PC-9 (cell line): Measurements from ENCODE around the gene PDE6C.

Source experiments
- CTCF ChIP-seq: fragments of 200-600 bp; sonication (generic); conservative IDR thresholded peaks from 2 replicates; pipeline ENCODE4 v1.6.1; 2017; ENCODE audit warnings: mixed run types, antibody characterized with exemption, mild to moderate bottlenecking, moderate library complexity
- EZH2 ChIP-seq: fragments of 200-600 bp; sonication (generic); IDR thresholded peaks from 2 replicates; pipeline ENCODE4 v1.8.0; 2017; ENCODE audit warnings: antibody characterized with exemption, low read depth

DNA sequence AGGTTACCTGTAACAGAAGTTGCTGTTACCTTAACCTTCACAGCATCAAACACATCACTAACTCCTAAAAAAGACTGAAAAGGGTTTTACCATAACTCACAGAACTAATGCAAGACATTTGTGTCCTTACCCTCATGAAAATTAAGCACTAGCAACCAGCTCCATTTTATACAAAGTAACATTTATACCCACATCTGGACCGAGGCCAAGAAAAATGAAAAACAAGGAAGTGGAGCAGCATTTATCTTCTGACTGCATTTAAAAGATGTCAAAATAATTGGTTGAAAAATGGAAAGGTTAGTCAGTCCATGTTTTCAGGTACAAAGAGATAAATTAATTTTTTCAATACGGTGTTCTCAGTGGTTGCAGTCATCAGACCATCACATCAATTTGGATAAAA, 8.2 kb upstream of the PDE6C start:
- TF ChIP-seq CTCF (no peak), EZH2 (no peak)
